GM11168 (cell line): Measurements from ENCODE around the gene ZNF8.
"Not testable (repeated sequence)": the region's sequence is repeated elsewhere in the genome, so short reads cannot be mapped to it uniquely, and the experiment has no call there.

Source experiments
- in situ Hi-C: fragments of 300-500 bp; cut with MboI; formaldehyde crosslinking; loops from one replicate; pipeline ENCODE4 v1.12.0; 2022; ENCODE audit warnings: low sequenced_read_pairs; ENCODE audit not compliant: unreplicated experiment

Gene ZNF8

GRCh38 chr19:58334691-58335249 is 56.0 kb downstream of the ZNF8 start:
- in situ Hi-C loops: no loop called here

- in situ Hi-C loops: no loop called here
Measured at GRCh38 chr19:58335630-58336029, 56.9 kb downstream of the ZNF8 start.

- in situ Hi-C loops: no loop called here
Measured at GRCh38 chr19:58336216-58336615, 57.5 kb downstream of the ZNF8 start.

- in situ Hi-C loops: no loop called here
Measured at GRCh38 chr19:58336820-58337219, 58.1 kb downstream of the ZNF8 start.

GRCh38 chr19:58338336-58338735 is 59.6 kb downstream of the ZNF8 start:
- in situ Hi-C loops: no loop called here

DNA sequence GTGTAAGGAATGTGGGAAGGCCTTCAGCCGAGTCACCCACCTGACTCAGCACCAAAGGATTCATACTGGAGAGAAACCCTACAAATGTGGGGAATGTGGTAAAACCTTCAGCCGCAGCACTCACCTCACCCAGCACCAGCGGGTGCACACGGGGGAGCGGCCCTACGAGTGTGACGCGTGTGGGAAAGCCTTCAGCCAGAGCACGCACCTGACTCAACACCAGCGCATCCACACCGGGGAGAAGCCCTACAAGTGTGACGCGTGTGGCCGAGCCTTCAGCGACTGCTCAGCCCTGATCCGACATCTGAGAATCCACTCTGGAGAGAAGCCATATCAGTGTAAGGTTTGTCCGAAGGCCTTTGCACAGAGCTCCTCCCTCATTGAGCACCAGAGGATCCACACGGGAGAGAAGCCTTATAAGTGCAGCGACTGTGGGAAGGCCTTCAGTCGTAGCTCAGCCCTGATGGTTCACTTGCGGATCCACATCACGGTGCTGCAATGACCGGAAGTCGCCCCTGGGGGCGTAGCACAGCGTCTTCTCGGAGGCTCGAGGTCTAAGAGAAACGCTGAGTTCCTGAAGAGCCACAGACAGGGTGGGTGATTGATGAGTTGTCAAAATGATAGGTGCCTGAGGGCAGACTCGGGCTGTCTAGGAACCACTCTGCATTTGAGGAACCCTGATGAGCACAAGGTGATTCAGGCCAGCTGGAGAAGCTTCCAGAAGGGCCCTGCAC is 60.2 kb downstream of the ZNF8 start:
- in situ Hi-C loops: no loop called here

DNA sequence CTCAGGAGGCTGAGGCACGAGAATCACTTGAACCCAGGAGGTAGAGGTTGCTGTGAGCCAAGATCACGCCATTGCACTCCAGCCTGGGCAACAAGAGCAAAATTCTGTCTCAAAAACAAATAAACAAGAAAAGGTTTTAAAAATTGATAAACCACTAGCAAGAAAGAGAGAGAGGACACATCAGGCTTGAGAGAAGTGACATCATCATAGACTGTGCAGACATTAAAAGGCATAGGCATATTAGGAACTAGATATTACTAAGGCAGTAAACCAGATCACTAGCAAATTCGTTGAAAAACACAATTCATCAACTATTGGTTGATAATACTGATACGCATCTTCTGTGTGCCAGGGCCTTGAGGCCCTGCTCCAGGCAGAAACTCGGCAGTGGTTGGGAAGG is 66.8 kb downstream of the ZNF8 start:
- in situ Hi-C loops: no loop called here

DNA sequence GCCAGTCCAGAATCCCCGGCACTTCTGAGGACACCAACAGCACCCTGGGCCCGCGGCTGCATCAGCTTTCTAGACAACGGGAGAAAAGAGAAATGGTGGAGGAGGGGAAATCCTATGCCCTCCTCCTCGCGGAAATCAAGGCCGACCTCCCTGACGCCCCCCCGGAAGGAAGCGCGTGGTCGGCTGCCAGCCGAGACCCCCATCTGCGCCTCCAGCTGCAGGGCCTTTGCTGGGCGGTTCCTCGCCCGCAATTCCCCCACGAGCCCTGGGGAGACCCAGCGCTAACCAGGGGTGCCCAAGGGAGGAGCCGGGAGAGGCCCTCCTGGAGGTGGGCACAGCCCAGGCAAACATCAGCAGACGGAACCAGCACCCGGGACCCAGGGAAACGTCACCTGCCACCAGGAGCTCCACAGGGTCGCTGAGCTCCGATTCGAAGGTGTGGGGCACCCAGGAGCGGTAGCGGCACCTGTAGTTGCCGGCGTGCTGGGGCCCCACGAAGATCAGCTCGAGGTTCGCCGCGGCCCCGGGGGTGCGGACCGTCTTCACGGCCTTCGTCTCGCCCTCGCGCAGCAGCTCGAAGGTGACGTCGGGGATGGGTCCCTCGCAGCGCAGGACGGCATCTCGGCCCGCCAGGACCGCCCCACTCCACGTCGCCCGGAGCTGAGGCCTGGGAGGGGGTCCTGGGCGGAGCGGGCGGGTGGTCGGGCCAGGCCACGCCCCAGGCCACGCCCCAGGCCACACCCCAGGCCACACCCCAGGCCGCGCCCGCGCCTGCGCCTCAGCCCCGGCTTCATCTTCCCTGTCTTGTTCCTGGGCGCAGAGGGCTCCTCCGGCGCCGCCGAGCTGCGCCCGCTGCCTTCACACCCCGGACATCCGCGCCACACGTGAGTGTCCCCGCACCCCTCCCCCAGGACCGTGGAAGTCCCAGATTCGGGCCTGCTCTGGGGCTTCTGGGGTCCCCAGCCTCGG is 68.5 kb downstream of the ZNF8 start:
- in situ Hi-C loops: no loop called here

DNA sequence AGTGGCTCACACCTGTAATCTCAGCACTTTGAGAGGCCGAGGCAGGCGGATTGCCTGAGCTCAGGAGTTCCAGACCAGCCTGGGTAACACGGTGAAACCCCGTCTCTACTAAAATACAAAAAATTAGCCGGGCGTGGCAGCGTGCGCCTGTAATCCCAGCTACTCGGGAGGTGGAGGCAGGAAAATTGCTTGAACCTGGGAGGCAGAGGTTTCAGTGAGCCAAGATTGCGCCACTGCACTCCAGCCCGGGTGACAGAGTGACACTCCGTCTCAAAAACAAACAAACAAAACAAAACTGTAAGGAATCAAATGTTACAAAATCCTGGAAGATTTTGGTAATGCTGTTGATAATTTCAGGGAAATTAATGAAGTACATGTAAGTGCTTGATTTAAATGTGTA is 69.3 kb downstream of the ZNF8 start:
- in situ Hi-C loops: not testable (repeated sequence)

DNA sequence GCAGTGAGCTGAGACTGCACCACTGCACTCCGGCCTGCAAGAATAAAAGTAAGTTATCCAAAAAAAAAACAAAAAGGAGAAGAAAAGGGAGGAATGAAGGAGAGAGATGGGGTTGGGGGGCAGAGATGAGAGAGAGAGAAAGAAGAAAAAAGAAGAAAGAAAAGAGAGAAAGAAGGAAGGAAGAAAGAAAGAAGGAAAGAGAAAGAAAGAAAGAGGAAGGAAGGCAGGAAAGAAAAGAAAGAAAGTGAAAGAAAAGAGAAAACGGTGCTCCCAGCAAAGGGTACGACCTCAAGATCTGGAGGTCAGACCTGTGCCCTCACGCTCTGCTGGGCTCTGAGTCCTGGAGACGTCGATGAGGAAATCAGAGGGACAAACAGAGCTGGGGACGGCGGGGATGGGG is 70.8 kb downstream of the ZNF8 start:
- in situ Hi-C loops: no loop called here

GRCh38 chr19:58350001-58350861 is 71.5 kb downstream of the ZNF8 start:
- in situ Hi-C loops: no loop called here

- in situ Hi-C loops: no loop called here
Measured at GRCh38 chr19:58350871-58351557, 72.3 kb downstream of the ZNF8 start.

GRCh38 chr19:58351558-58351878 is 72.8 kb downstream of the ZNF8 start:
- in situ Hi-C loops: no loop called here

GRCh38 chr19:58351990-58352755 is 73.4 kb downstream of the ZNF8 start:
- in situ Hi-C loops: no loop called here
